HG02763 (cell line): Measurements from ENCODE around the gene MAP3K15.

Source experiments
- ATAC-seq: cut with Tn5 transposase; IDR thresholded peaks from one replicate; pipeline ENCODE4 v1.9.1; 2021; ENCODE audit warnings: mild to moderate bottlenecking, moderate library complexity; ENCODE audit not compliant: unreplicated experiment

The MAP3K15 gene

GRCh38 chrX:19514791-19515614 is at the start of gene MAP3K15:
MAP3K15 (minus strand) TSS chrX:19515508; CDS start chrX:19515261, 247 bp downstream.
- ATAC-seq = no peak

- ATAC-seq = no peak
These were observed 49.3 kb upstream of the MAP3K15 start for GRCh38 chrX:19564606-19565005.

- no peak for ATAC-seq
These were observed 48.4 kb upstream of the MAP3K15 start for GRCh38 chrX:19563746-19564145.

- no peak for ATAC-seq
These were observed 48.0 kb upstream of the MAP3K15 start for GRCh38 chrX:19563327-19563726.

GRCh38 chrX:19560611-19561010 is 45.3 kb upstream of the MAP3K15 start:
- no peak for ATAC-seq

GRCh38 chrX:19557822-19558221 is 42.5 kb upstream of the MAP3K15 start:
- no peak for ATAC-seq

GRCh38 chrX:19556202-19556601 is 40.9 kb upstream of the MAP3K15 start:
- no peak for ATAC-seq

GRCh38 chrX:19555683-19556082 is 40.4 kb upstream of the MAP3K15 start:
- no peak for ATAC-seq

GRCh38 chrX:19555236-19555635 is 39.9 kb upstream of the MAP3K15 start:
- ATAC-seq = no peak

GRCh38 chrX:19554786-19555185 is 39.5 kb upstream of the MAP3K15 start:
- ATAC-seq = no peak

- ATAC-seq = no peak
These were observed 37.5 kb upstream of the MAP3K15 start for GRCh38 chrX:19552793-19553192.

GRCh38 chrX:19549838-19550237 is 34.5 kb upstream of the MAP3K15 start:
- no peak for ATAC-seq

GRCh38 chrX:19548934-19549333 is 33.6 kb upstream of the MAP3K15 start:
- ATAC-seq = no peak

GRCh38 chrX:19548279-19548678 is 33.0 kb upstream of the MAP3K15 start:
- ATAC-seq = no peak

GRCh38 chrX:19545651-19546050 is 30.3 kb upstream of the MAP3K15 start:
- ATAC-seq = no peak

GRCh38 chrX:19544693-19545305 is 29.5 kb upstream of the MAP3K15 start:
- ATAC-seq = no peak

GRCh38 chrX:19543951-19544381 is 28.7 kb upstream of the MAP3K15 start:
- ATAC-seq = no peak

GRCh38 chrX:19543020-19543715 is 27.9 kb upstream of the MAP3K15 start:
- ATAC-seq = no peak

GRCh38 chrX:19541931-19542330 is 26.6 kb upstream of the MAP3K15 start:
- ATAC-seq = no peak

GRCh38 chrX:19541196-19541595 is 25.9 kb upstream of the MAP3K15 start:
- no peak for ATAC-seq

- ATAC-seq = no peak
These were observed 24.8 kb upstream of the MAP3K15 start for GRCh38 chrX:19540076-19540475.

- no peak for ATAC-seq
These were observed 24.4 kb upstream of the MAP3K15 start for GRCh38 chrX:19539665-19540064.
